K562 (cell line): ENCODE measurements around the gene MICU1. TPM values are rescaled to one million over a fixed set of nuclear protein-coding genes. Genes with fewer than 3 reads are reported as not detected.
A peak's percentile ranks its signal among the peaks of the same experiment; 100 is the strongest.

Experiments
- ARID2 ChIP-seq: fragments of 450-650 bp; IDR thresholded peaks from 2 replicates; pipeline ENCODE4 v1.6.1; 2017; ENCODE audit warnings: antibody characterized with exemption, mild to moderate bottlenecking
- BCLAF1 ChIP-seq, 2 experiments: fragments of 450-650 bp in 1 of 2; IDR thresholded peaks; 2 replicates each; pipeline ENCODE4 v1.6.1; 2011 to 2017; ENCODE audit warnings: low read depth in 2 of 2, antibody characterized with exemption in 1 of 2, borderline replicate concordance in 1 of 2, low read length in 1 of 2, mild to moderate bottlenecking in 1 of 2, mixed read lengths in 1 of 2; ENCODE audit not compliant: control insufficient read depth in 1 of 2
- CBX5 ChIP-seq: IDR thresholded peaks from 2 replicates; pipeline ENCODE4 v1.6.1; 2014; ENCODE audit warnings: low read depth, borderline replicate concordance
- CHD2 ChIP-seq: IDR thresholded peaks from 2 replicates; pipeline ENCODE4 v1.6.1; 2011; ENCODE audit warnings: low read depth, low read length
- HDAC6 ChIP-seq: IDR thresholded peaks from 2 replicates; pipeline ENCODE4 v1.6.1; 2012; ENCODE audit warnings: low read depth, mild to moderate bottlenecking, control low read depth, inconsistent platforms, low read length, moderate library complexity
- KLF6 ChIP-seq: fragments of 250-450 bp; sonication (Bioruptor Pico); IDR thresholded peaks from 2 replicates; pipeline ENCODE4 v1.4.0; 2020; ENCODE audit warnings: mild to moderate bottlenecking, moderate library complexity, borderline replicate concordance
- MXI1 ChIP-seq: IDR thresholded peaks from 2 replicates; pipeline ENCODE4 v1.6.1; 2011; ENCODE audit warnings: low read depth, mild to moderate bottlenecking, improper control_type of control experiment, low read length
- OTX1 ChIP-seq: fragments of 450-650 bp; formaldehyde crosslinking; IDR thresholded peaks from 2 replicates; pipeline ENCODE4 v1.4.0; 2022; ENCODE audit warnings: mild to moderate bottlenecking
- SIRT6 ChIP-seq: IDR thresholded peaks from one replicate; pipeline ENCODE4 v1.6.1; 2012; ENCODE audit warnings: low read depth, mild to moderate bottlenecking, control low read depth, inconsistent platforms, low read length, moderate library complexity
- SREBF1 ChIP-seq: fragments of 150-350 bp; IDR thresholded peaks from 2 replicates; pipeline ENCODE4 v1.6.1; 2014; ENCODE audit warnings: antibody characterized with exemption, low read depth, low read length, borderline replicate concordance
- ZNF174 ChIP-seq: fragments of 250-450 bp; sonication (Bioruptor Pico); IDR thresholded peaks from 2 replicates; pipeline ENCODE4 v1.4.0; 2020; ENCODE audit warnings: mild to moderate bottlenecking
- polyA plus RNA-seq, 8 experiments: library from polyadenylated mRNA; depleted of rRNA in 4 of 8; stranded (reverse) in 5 of 8; unstranded in 3 of 8; fragments of >200 nt; fragmentation: Nextera tagmentation in 2 of 8; fragmentation: Illumina TruSeq in 1 of 8; extraction: Ambion mirVana in 2 of 8; extraction: Trizol in 1 of 8; gene quantifications; 2 replicates each; pipeline versions ENCODE4 v1.2.1 to v1.2.3, GENCODE V29; 2011 to 2014; ENCODE audit warnings: inconsistent platforms in 1 of 8, missing spikeins in 1 of 8
- total RNA-seq, 7 experiments: library from RNA; depleted of rRNA in 6 of 7; stranded (reverse); fragments of >200 nt in 6 of 7; fragmentation: Illumina TruSeq in 2 of 7; extraction: Trizol in 2 of 7; gene quantifications; 2 replicates each; pipeline versions ENCODE4 v1.2.1 to v1.2.3, GENCODE V29; 2011 to 2021; ENCODE audit warnings: low replicate concordance in 1 of 7

MICU1 gene
- total and polyA plus RNA-seq, 9 of the 15 experiments (the other 6 are each of a cell fraction or from before 2014, with no cell fraction given) = 29.3 to 76.8 (median 48.4) TPM

- TF ChIP-seq ZNF174 (no peak), OTX1 (no peak), CBX5 (no peak), BCLAF1 (IDR thresholded peaks at IDR 0.05; ENCODE audit: borderline replicate concordance in 1 of 2, control insufficient read depth in 1 of 2, low read depth in 2 of 2, low read length in 1 of 2) (no peak), SREBF1 (no peak), KLF6 (CRISPR knock-in tag) (peak; percentile 85), MXI1 (no peak), HDAC6 (no peak), SIRT6 (no peak), CHD2 (no peak), ARID2 (no peak)
- TF ChIP-seq, all 486 proteins: peak for 94
These were observed 306.2 kb downstream of the MICU1 start (continued) for GRCh38 chr10:72319416-72320254.
